Activated CD4-positive, CD25-positive, alpha-beta regulatory T cell treated with anti-CD3 and anti-CD28 coated beads, Interleukin-2, amount 50 U/mL, for 24 hours (primary cell): ENCODE results near the gene KANSL2.
"Not testable (repeated sequence)": the region's sequence is repeated elsewhere in the genome, so short reads cannot be mapped to it uniquely, and the experiment has no call there.

Source experiments
- ATAC-seq, 2 donors: fragments of 150-1000 bp; cut with Tn5 transposase; one replicate each; pipeline ENCODE4 v1.10.0; 2021; ENCODE audit warnings: mild to moderate bottlenecking in 1 of 2, moderate library complexity in 1 of 2

KANSL2 gene

GRCh38 chr12:48683534-48683933 is 1.5 kb upstream of the KANSL2 start:
- no peak for ATAC-seq

- no peak for ATAC-seq
These were observed 889 bp upstream of the KANSL2 start for GRCh38 chr12:48682927-48683326.

GRCh38 chr12:48682533-48682905 is 481 bp upstream of the KANSL2 start:
- ATAC-seq, result not testable (repeated sequence)

- ATAC-seq, result no peak
These were observed 684 bp downstream of the KANSL2 start for GRCh38 chr12:48681399-48681709.

- no peak for ATAC-seq
These were observed 1.2 kb downstream of the KANSL2 start for GRCh38 chr12:48680861-48681260.

- ATAC-seq, result no peak
These were observed 3.4 kb downstream of the KANSL2 start for GRCh38 chr12:48678551-48679185.

- peak in 1 of 2 donors; percentile 55 for ATAC-seq
These were observed 10.7 kb downstream of the KANSL2 start for GRCh38 chr12:48671231-48671856.

- ATAC-seq, result no peak
These were observed 13.0 kb downstream of the KANSL2 start for GRCh38 chr12:48668996-48669395.

GRCh38 chr12:48659863-48660262 is 22.2 kb downstream of the KANSL2 start:
- no peak for ATAC-seq

GRCh38 chr12:48651681-48652080 is 30.4 kb downstream of the KANSL2 start:
- ATAC-seq, result no peak

- ATAC-seq, result not testable (repeated sequence)
These were observed 36.7 kb downstream of the KANSL2 start for GRCh38 chr12:48645354-48645753.

- no peak for ATAC-seq
These were observed 39.0 kb downstream of the KANSL2 start for GRCh38 chr12:48643011-48643410.

- not testable (repeated sequence) for ATAC-seq
These were observed 40.1 kb downstream of the KANSL2 start for GRCh38 chr12:48641752-48642555.

- no peak for ATAC-seq
These were observed 41.2 kb downstream of the KANSL2 start for GRCh38 chr12:48640854-48641253.

- ATAC-seq, result no peak
These were observed 41.6 kb downstream of the KANSL2 start for GRCh38 chr12:48640428-48640827.

GRCh38 chr12:48631071-48631470 is 51.0 kb downstream of the KANSL2 start:
- no peak for ATAC-seq

GRCh38 chr12:48630346-48630745 is 51.7 kb downstream of the KANSL2 start:
- no peak for ATAC-seq

- ATAC-seq, result no peak
These were observed 52.5 kb downstream of the KANSL2 start for GRCh38 chr12:48629541-48629940.

GRCh38 chr12:48627556-48627955 is 54.5 kb downstream of the KANSL2 start:
- no peak for ATAC-seq

GRCh38 chr12:48622997-48623396 is 59.0 kb downstream of the KANSL2 start:
- not testable (repeated sequence) for ATAC-seq

GRCh38 chr12:48618541-48618940 is 63.5 kb downstream of the KANSL2 start:
- peak; percentile 73 to 76 for ATAC-seq

GRCh38 chr12:48615681-48616080 is 66.4 kb downstream of the KANSL2 start:
- ATAC-seq, result no peak

- no peak for ATAC-seq
These were observed 68.7 kb downstream of the KANSL2 start for GRCh38 chr12:48613321-48613720.
